Measurements from ENCODE around the gene PAEP.

GRCh38 chr9:135570456-135570855, 8.9 kb downstream of the PAEP start:
- no peak for TF ChIP-seq CTCF (conservative IDR thresholded peaks at IDR 0.05)
- no peak for TF ChIP-seq ZFX (IDR thresholded peaks at IDR 0.05)
